Measurements from ENCODE around the gene ZNF423. TPM values are rescaled to one million over a fixed set of nuclear protein-coding genes. Genes with fewer than 3 reads are reported as not detected.

Gene ZNF423
- total and polyA plus RNA-seq, 4 donors, result 16.9 to 43.0 (median 34.4) TPM

DNA sequence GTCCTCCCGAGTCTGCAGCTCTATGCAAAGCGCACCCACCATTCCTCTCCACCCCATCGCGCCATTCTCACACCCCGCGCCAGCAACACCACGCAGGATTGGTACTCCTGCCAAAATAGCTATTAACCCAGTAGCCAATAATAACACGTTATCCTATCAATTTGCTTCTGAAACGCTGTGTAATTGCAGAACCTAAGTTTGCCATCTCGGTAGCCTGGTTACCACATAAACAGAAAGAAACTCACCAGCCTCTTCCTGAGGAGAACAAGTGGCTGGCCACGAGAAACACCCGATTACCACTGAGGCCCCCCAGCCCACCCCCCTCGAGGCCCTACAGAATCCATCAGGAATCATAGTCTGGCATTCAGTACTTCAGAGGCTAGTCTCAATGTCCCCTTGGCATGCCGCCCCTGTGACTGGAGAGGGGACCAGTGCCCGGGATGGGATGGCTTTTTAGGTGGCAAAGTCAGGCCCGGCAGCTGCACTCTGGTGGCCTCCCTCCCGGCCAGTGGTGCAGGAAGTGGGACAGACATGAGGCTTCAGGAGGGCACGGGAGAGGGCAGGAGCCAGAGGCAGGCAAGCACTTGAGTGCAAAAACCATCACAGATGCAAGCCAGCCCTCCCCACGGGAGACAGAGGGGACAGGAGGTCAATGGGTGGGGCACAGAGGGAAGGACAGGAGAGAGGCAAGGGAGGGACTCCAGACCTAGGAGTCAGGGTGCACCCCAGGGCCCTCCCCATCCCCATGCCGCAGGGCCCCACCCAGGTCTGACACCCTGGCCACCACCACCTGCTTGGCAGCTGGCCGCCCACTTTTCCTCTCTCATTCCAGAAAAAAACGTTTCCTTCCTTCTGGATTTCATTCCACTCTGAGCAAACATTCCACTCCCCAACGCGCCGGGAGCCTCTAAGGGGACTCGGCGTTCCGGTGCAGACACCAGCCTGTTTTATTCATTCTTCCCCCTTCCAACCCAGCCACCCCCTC lies 192.5 kb downstream of the ZNF423 start:
- Histone ChIP-seq H3K4me1 (ENCODE audit: control insufficient read depth, insufficient read depth, low read length) (peaks cover 57% of the 10 kb centered on the region), H3K27ac (ENCODE audit: low read depth, low read length) (peak overlapping the region; percentile 61), H3K36me3 (ENCODE audit: control insufficient read depth, insufficient read depth, low read length) (peaks cover 8% of the 10 kb centered on the region), H3K9me3 (ENCODE audit: control insufficient read depth, insufficient read depth, low read length) (no peaks in the 10 kb centered on the region), H3K4me3 (ENCODE audit: low read depth, low read length) (no peak overlapping the region), H3K27me3 (ENCODE audit: control insufficient read depth, insufficient read depth, low read length) (no peaks in the 10 kb centered on the region)
- 79% methylated on average over 23 of the region's 28 CpGs for WGBS (ENCODE audit: insufficient coverage)
- no peak for DNase-seq (ENCODE audit: low read depth in 4 of 6, low spot score in 6 of 6)

DNA sequence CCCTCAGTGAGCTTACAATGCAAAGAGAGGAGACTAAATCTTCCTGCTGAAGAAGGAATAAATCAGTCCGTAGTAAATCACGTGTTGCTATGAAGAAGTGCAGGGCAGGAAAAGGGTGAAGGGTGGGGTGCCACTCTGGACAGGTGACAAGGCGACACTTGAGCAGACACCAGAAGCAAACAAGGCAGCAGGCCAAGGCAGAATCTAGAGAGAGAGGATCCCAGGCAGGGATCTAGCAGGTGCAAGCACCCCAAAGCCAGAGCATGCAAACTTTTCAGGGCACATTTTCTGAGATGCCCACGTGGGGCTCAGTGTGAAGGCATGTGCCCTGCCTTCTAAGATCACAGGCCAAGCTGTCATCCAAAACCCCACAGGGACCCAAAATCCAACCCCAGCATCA lies 193.3 kb downstream of the ZNF423 start:
- Histone ChIP-seq H3K27ac (ENCODE audit: low read depth, low read length) (no peak overlapping the region), H3K4me1 (ENCODE audit: control insufficient read depth, insufficient read depth, low read length) (peaks cover 58% of the 10 kb centered on the region), H3K4me3 (ENCODE audit: low read depth, low read length) (no peak overlapping the region), H3K36me3 (ENCODE audit: control insufficient read depth, insufficient read depth, low read length) (peaks cover 8% of the 10 kb centered on the region), H3K27me3 (ENCODE audit: control insufficient read depth, insufficient read depth, low read length) (no peaks in the 10 kb centered on the region), H3K9me3 (ENCODE audit: control insufficient read depth, insufficient read depth, low read length) (no peaks in the 10 kb centered on the region)
- DNase-seq (ENCODE audit: low read depth in 4 of 6, low spot score in 6 of 6), result no peak
- WGBS (ENCODE audit: insufficient coverage), result 94% methylated on average over 4 of the region's 4 CpGs

GRCh38 chr16:49661465-49662187 lies 194.3 kb downstream of the ZNF423 start:
- peak in 2 of 6 donors; percentile 34 to 64 for DNase-seq (ENCODE audit: low read depth in 4 of 6, low spot score in 6 of 6)
- H3K27me3 ChIP-seq (ENCODE audit: control insufficient read depth, insufficient read depth, low read length), result no peaks in the 10 kb centered on the region
- H3K4me1 ChIP-seq (ENCODE audit: control insufficient read depth, insufficient read depth, low read length), result peaks cover 53% of the 10 kb centered on the region
- 59% methylated on average over 15 of the region's 16 CpGs for WGBS (ENCODE audit: insufficient coverage)
- no peak overlapping the region for H3K27ac ChIP-seq (ENCODE audit: low read depth, low read length)
- H3K4me3 ChIP-seq (ENCODE audit: low read depth, low read length), result no peak overlapping the region
- peaks cover 8% of the 10 kb centered on the region for H3K36me3 ChIP-seq (ENCODE audit: control insufficient read depth, insufficient read depth, low read length)
- H3K9me3 ChIP-seq (ENCODE audit: control insufficient read depth, insufficient read depth, low read length), result no peaks in the 10 kb centered on the region

DNA sequence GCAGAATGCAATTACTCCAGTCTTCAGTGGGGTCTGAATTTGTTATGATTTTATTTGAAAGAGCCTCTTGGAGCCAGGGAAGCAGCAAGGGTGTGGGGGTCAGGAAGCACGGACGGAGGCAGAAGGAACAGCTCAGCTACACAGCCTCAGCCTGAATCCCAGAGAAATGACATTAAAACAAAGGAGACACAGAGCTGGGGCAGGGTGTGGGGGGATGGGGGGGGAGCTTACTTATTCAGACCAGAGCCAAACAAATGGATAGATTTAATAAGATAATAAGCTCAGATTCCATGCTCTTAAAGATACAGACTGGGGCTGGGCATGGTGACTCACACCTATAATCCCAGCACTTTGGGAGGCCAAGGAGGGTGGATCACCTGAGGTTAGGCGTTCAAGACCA lies 195.3 kb downstream of the ZNF423 start:
- Histone ChIP-seq H3K9me3 (ENCODE audit: control insufficient read depth, insufficient read depth, low read length) (no peaks in the 10 kb centered on the region), H3K36me3 (ENCODE audit: control insufficient read depth, insufficient read depth, low read length) (peaks cover 8% of the 10 kb centered on the region), H3K27me3 (ENCODE audit: control insufficient read depth, insufficient read depth, low read length) (no peaks in the 10 kb centered on the region), H3K4me1 (ENCODE audit: control insufficient read depth, insufficient read depth, low read length) (peaks cover 47% of the 10 kb centered on the region), H3K27ac (ENCODE audit: low read depth, low read length) (no peak overlapping the region), H3K4me3 (ENCODE audit: low read depth, low read length) (no peak overlapping the region)
- no peak for DNase-seq (ENCODE audit: low read depth in 4 of 6, low spot score in 6 of 6)
- WGBS (ENCODE audit: insufficient coverage), result 60% methylated on average over 2 of the region's 3 CpGs

DNA sequence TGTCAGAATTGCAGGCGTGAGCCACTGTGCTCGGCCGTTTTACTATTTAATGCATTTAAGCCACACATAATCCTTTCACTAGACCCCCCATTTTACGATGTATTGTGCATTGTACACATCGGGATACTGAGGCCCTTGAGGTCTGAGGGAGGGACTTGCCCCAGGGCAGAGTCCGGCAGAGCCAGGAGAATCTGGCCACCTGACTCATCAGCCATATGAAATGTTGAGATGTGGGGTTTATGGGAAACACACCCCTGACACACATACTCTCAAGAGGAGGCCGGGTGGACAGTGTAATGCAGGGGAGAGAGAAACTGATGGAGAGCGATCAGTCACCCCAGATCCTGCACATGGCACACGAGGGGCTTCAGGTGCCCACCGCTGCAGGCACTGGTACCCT lies 196.6 kb downstream of the ZNF423 start:
- no peak overlapping the region for H3K4me3 ChIP-seq (ENCODE audit: low read depth, low read length)
- H3K27ac ChIP-seq (ENCODE audit: low read depth, low read length), result no peak overlapping the region
- WGBS (ENCODE audit: insufficient coverage), result 93% methylated on average over 5 of the region's 10 CpGs
- H3K27me3 ChIP-seq (ENCODE audit: control insufficient read depth, insufficient read depth, low read length), result no peaks in the 10 kb centered on the region
- H3K4me1 ChIP-seq (ENCODE audit: control insufficient read depth, insufficient read depth, low read length), result peaks cover 39% of the 10 kb centered on the region
- no peak for DNase-seq (ENCODE audit: low read depth in 4 of 6, low spot score in 6 of 6)
- H3K9me3 ChIP-seq (ENCODE audit: control insufficient read depth, insufficient read depth, low read length), result no peaks in the 10 kb centered on the region
- H3K36me3 ChIP-seq (ENCODE audit: control insufficient read depth, insufficient read depth, low read length), result peaks cover 5% of the 10 kb centered on the region

DNA sequence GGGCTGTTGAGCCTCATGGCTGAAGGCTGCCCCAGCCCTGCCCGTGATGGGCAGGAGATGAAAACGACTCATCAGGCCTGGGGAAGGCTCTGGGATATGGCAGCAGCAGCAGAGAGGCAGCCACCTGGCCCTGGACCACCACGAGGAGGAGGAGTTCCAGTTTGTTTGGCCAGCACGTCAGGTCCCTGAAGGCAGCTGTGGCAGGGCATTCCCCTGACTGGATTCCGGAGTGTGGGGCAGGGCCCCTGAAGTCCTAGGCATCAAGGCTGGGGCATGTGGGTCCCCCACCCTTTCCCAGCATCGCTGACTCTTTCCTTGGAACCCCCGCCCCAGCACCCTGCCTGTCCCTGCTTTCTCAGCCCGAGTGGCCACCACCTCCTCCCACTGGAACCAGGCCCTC lies 197.4 kb downstream of the ZNF423 start:
- 73% methylated on average over 8 of the region's 8 CpGs for WGBS (ENCODE audit: insufficient coverage)
- Histone ChIP-seq H3K36me3 (ENCODE audit: control insufficient read depth, insufficient read depth, low read length) (no peaks in the 10 kb centered on the region), H3K27ac (ENCODE audit: low read depth, low read length) (no peak overlapping the region), H3K27me3 (ENCODE audit: control insufficient read depth, insufficient read depth, low read length) (no peaks in the 10 kb centered on the region), H3K4me3 (ENCODE audit: low read depth, low read length) (no peak overlapping the region), H3K4me1 (ENCODE audit: control insufficient read depth, insufficient read depth, low read length) (peaks cover 31% of the 10 kb centered on the region), H3K9me3 (ENCODE audit: control insufficient read depth, insufficient read depth, low read length) (no peaks in the 10 kb centered on the region)
- no peak for DNase-seq (ENCODE audit: low read depth in 4 of 6, low spot score in 6 of 6)

DNA sequence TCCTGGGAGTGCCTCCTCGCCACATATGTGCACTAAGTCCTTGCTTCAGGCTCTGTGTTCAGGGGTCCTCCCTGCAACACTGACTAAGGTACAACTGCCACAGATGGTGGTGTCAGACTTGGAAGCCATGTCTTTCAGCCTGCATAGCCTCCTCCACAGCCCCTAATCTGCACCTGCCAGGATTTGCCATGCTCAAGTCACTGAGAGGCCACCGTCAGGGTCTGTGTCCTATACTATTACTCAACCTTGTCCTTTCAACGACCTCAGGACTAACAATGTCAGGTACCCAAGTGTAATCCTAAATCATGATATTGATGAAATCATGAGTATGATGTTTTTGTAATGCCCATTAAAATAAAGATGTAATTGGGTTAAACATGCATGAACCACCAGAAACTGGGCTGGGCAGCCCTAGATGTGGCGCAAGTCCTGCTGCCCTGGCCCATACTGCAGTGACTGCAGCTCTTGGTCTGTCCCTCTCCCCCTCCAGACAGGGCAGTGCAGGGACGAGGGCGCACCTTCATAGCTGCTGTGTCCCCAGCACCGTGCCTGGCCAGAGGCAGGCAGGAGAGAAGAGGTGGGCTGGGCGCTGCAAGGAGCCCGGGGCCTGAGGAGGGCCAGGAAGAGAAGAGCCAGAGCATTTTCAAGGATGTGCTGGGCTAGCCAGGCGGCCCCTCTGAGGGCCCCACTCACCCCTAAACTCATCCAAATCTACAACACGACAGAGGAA lies 198.0 kb downstream of the ZNF423 start:
- no peak overlapping the region for H3K27ac ChIP-seq (ENCODE audit: low read depth, low read length)
- no peak for DNase-seq (ENCODE audit: low read depth in 4 of 6, low spot score in 6 of 6)
- no peaks in the 10 kb centered on the region for H3K9me3 ChIP-seq (ENCODE audit: control insufficient read depth, insufficient read depth, low read length)

DNA sequence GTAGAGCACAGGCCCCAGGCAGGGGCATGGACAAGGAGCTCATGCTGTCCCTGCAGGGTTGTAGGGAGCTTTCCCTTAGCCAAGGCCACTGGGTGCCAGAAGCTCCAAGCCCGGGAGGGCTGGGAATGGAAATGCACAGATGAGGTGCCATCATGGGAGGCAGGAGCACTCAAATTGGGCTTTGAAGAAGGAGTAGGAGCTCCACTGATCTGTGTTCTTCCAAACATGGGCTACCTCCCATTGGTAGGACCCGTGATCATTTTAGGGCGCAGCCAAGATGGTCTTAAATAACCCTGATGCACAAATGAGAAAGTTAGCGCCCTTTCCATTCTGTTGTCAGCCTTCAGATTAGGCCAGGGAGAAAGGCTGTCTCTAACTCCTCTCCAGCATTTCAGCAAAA lies 201.5 kb downstream of the ZNF423 start:
- Histone ChIP-seq H3K27me3 (ENCODE audit: control insufficient read depth, insufficient read depth, low read length) (no peaks in the 10 kb centered on the region), H3K27ac (ENCODE audit: low read depth, low read length) (no peak overlapping the region)

More for the DNA sequence above, 198.0 kb downstream of the ZNF423 start:
- Histone ChIP-seq H3K4me1 (ENCODE audit: control insufficient read depth, insufficient read depth, low read length) (peaks cover 28% of the 10 kb centered on the region), H3K4me3 (ENCODE audit: low read depth, low read length) (no peak overlapping the region), H3K27me3 (ENCODE audit: control insufficient read depth, insufficient read depth, low read length) (no peaks in the 10 kb centered on the region), H3K36me3 (ENCODE audit: control insufficient read depth, insufficient read depth, low read length) (no peaks in the 10 kb centered on the region)
- WGBS (ENCODE audit: insufficient coverage), result 92% methylated on average over 6 of the region's 11 CpGs

GRCh38 chr16:49653577-49653976 lies 202.3 kb downstream of the ZNF423 start:
- peaks cover 22% of the 10 kb centered on the region for H3K4me1 ChIP-seq (ENCODE audit: control insufficient read depth, insufficient read depth, low read length)

More for the DNA sequence above, 201.5 kb downstream of the ZNF423 start:
- no peak for DNase-seq (ENCODE audit: low read depth in 4 of 6, low spot score in 6 of 6)
- no peak overlapping the region for H3K4me3 ChIP-seq (ENCODE audit: low read depth, low read length)
- peaks cover 2% of the 10 kb centered on the region for H3K36me3 ChIP-seq (ENCODE audit: control insufficient read depth, insufficient read depth, low read length)
- H3K4me1 ChIP-seq (ENCODE audit: control insufficient read depth, insufficient read depth, low read length), result peaks cover 22% of the 10 kb centered on the region
- no peaks in the 10 kb centered on the region for H3K9me3 ChIP-seq (ENCODE audit: control insufficient read depth, insufficient read depth, low read length)
- WGBS (ENCODE audit: insufficient coverage), result 84% methylated on average over 4 of the region's 4 CpGs

More at GRCh38 chr16:49653577-49653976, 202.3 kb downstream of the ZNF423 start:
- no peaks in the 10 kb centered on the region for H3K27me3 ChIP-seq (ENCODE audit: control insufficient read depth, insufficient read depth, low read length)
- peaks cover 2% of the 10 kb centered on the region for H3K36me3 ChIP-seq (ENCODE audit: control insufficient read depth, insufficient read depth, low read length)
- H3K9me3 ChIP-seq (ENCODE audit: control insufficient read depth, insufficient read depth, low read length), result no peaks in the 10 kb centered on the region
- WGBS (ENCODE audit: insufficient coverage), result no CpG with 5 or more reads among the region's 1 CpG
- H3K4me3 ChIP-seq (ENCODE audit: low read depth, low read length), result no peak overlapping the region
- DNase-seq (ENCODE audit: low read depth in 4 of 6, low spot score in 6 of 6), result no peak
- H3K27ac ChIP-seq (ENCODE audit: low read depth, low read length), result no peak overlapping the region
